ENCODE results near the gene AKNAD1. TPM values are rescaled to one million over a fixed set of nuclear protein-coding genes. Genes with fewer than 3 reads are reported as not detected.
"Not testable (repeated sequence)": the region's sequence is repeated elsewhere in the genome, so short reads cannot be mapped to it uniquely, and the experiment has no call there.

Gene AKNAD1
- total and polyA plus RNA-seq, 2 of the 4 experiments (the other 2 are of a cell fraction) = 0.07 to 0.18 TPM

GRCh38 chr1:108785264-108785663 lies 71.6 kb downstream of the AKNAD1 start:
- Histone ChIP-seq H4K91ac (ENCODE audit: insufficient read depth, low read depth, low read length) (no peak overlapping the region), H4K5ac (ENCODE audit: low read depth, low read length) (no peak overlapping the region), H3K9me3 (ENCODE audit: control insufficient read depth, insufficient read depth, low read length) (peaks cover 10% of the 10 kb centered on the region), H3K4me1 (ENCODE audit: control insufficient read depth, insufficient read depth, low read length) (no peaks in the 10 kb centered on the region), H2AK5ac (ENCODE audit: low read depth, low read length) (no peak overlapping the region), H2BK5ac (ENCODE audit: low read depth, low read length, poor library complexity, severe bottlenecking) (no peak overlapping the region), H3K18ac (ENCODE audit: low read depth, low read length) (no peak overlapping the region), H3K4me3 (ENCODE audit: insufficient read depth, low read depth, low read length) (no peak overlapping the region), H3K9me1 (ENCODE audit: insufficient read depth, low read length) (no peaks in the 10 kb centered on the region), H3K27me3 (ENCODE audit: control insufficient read depth, insufficient read depth, low read length) (no peaks in the 10 kb centered on the region), H4K8ac (ENCODE audit: low read depth in 2 of 2, low read length in 2 of 2) (no peak overlapping the region), H2BK120ac (ENCODE audit: low read depth, low read length) (no peak overlapping the region), H3K56ac (ENCODE audit: extremely low read depth, insufficient read depth, low read length) (no peak overlapping the region), H3K4ac (ENCODE audit: low read depth, low read length) (no peak overlapping the region), H2BK15ac (ENCODE audit: low read depth, low read length) (no peak overlapping the region), H4K20me1 (ENCODE audit: insufficient read depth, low read length) (no peaks in the 10 kb centered on the region), H2AFZ (replicated peaks; ENCODE audit: low read length, poor library complexity) (no peak overlapping the region), H2BK20ac (ENCODE audit: low read depth, low read length) (no peak overlapping the region), H3K9ac (ENCODE audit: low read depth, low read length) (no peak overlapping the region), H3K23ac (ENCODE audit: low read depth, low read length) (no peak overlapping the region), H3K14ac (replicated peaks; ENCODE audit: low read depth, low read length) (no peak overlapping the region), H3K36me3 (ENCODE audit: control insufficient read depth, insufficient read depth, low read length) (peaks cover 34% of the 10 kb centered on the region), H3K79me1 (ENCODE audit: low read depth in 1 of 2, low read length in 2 of 2) (no peaks in the 10 kb centered on the region; a peak in 2 of 4 replicates), H2AK9ac (replicated peaks; ENCODE audit: low read depth, low read length, poor library complexity) (no peak overlapping the region), H3K4me2 (ENCODE audit: low read depth, low read length) (no peak overlapping the region), H3K27ac (ENCODE audit: insufficient read depth, low read length) (no peak overlapping the region)
- TF ChIP-seq, protein P1, sequence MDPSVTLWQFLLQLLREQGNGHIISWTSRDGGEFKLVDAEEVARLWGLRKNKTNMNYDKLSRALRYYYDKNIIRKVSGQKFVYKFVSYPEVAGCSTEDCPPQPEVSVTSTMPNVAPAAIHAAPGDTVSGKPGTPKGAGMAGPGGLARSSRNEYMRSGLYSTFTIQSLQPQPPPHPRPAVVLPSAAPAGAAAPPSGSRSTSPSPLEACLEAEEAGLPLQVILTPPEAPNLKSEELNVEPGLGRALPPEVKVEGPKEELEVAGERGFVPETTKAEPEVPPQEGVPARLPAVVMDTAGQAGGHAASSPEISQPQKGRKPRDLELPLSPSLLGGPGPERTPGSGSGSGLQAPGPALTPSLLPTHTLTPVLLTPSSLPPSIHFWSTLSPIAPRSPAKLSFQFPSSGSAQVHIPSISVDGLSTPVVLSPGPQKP (IDR thresholded peaks at IDR 0.05; ENCODE audit: borderline replicate concordance, low read depth, low read length) = no peak
- TF ChIP-seq NFE2L2 (IDR thresholded peaks at IDR 0.05; ENCODE audit: low read depth, low read length) (no peak), RCOR1 (IDR thresholded peaks at IDR 0.05; ENCODE audit: insufficient replicate concordance, low read length) (no peak), CTCF (conservative IDR thresholded peaks at IDR 0.05; ENCODE audit: low read depth, low read length) (no peak), MAFK (IDR thresholded peaks at IDR 0.05; ENCODE audit: low read depth, low read length) (no peak), RAD21 (IDR thresholded peaks at IDR 0.05; ENCODE audit: low read length) (no peak)
- DNase-seq = no peak
- dilution Hi-C loops (cut with HindIII; ENCODE audit: low sequenced_read_pairs, unreplicated experiment) = no loop called here
- in situ Hi-C loops (cut with MboI; ENCODE audit: low sequenced_read_pairs) = no loop called here
- no peak for ATAC-seq (ENCODE audit: low read depth)
- 83% methylated on average over 2 of the region's 6 CpGs; no CpG with 5 or more reads in 1 of the 2 experiments for WGBS, 2 experiments (ENCODE audit: extremely low coverage in 2 of 2, insufficient read length in 1 of 2)
- CTCF ChIA-PET = no interaction called here
- intact Hi-C loops (cut with micrococcal nuclease) = no loop called here
- no TSS peak for BruUV-seq (replicated peaks)
- POLR2A ChIA-PET (ENCODE audit: unreplicated experiment) = no interaction called here

GRCh38 chr1:108781575-108781944 lies 75.3 kb downstream of the AKNAD1 start:
- H3K4me3 ChIP-seq (ENCODE audit: insufficient read depth, low read depth, low read length); H2BK20ac ChIP-seq (ENCODE audit: low read depth, low read length); H4K91ac ChIP-seq (ENCODE audit: insufficient read depth, low read depth, low read length); H3K23ac ChIP-seq (ENCODE audit: low read depth, low read length); H3K14ac ChIP-seq (replicated peaks; ENCODE audit: low read depth, low read length); H3K4me1 ChIP-seq (ENCODE audit: control insufficient read depth, insufficient read depth, low read length); dilution Hi-C loops (cut with HindIII; ENCODE audit: low sequenced_read_pairs, unreplicated experiment); ATAC-seq (ENCODE audit: low read depth); H3K9ac ChIP-seq (ENCODE audit: low read depth, low read length); H3K27ac ChIP-seq (ENCODE audit: insufficient read depth, low read length); POLR2A ChIA-PET (ENCODE audit: unreplicated experiment); H3K56ac ChIP-seq (ENCODE audit: extremely low read depth, insufficient read depth, low read length); H2BK5ac ChIP-seq (ENCODE audit: low read depth, low read length, poor library complexity, severe bottlenecking); intact Hi-C loops (cut with micrococcal nuclease); H4K20me1 ChIP-seq (ENCODE audit: insufficient read depth, low read length); H3K9me3 ChIP-seq (ENCODE audit: control insufficient read depth, insufficient read depth, low read length); H3K4me2 ChIP-seq (ENCODE audit: low read depth, low read length); H2AFZ ChIP-seq (replicated peaks; ENCODE audit: low read length, poor library complexity); DNase-seq; H2AK9ac ChIP-seq (replicated peaks; ENCODE audit: low read depth, low read length, poor library complexity); H3K27me3 ChIP-seq (ENCODE audit: control insufficient read depth, insufficient read depth, low read length); H2AK5ac ChIP-seq (ENCODE audit: low read depth, low read length); H3K9me1 ChIP-seq (ENCODE audit: insufficient read depth, low read length); in situ Hi-C loops (cut with MboI; ENCODE audit: low sequenced_read_pairs); BruUV-seq (replicated peaks); H2BK120ac ChIP-seq (ENCODE audit: low read depth, low read length); H3K4ac ChIP-seq (ENCODE audit: low read depth, low read length); H3K79me1 ChIP-seq (ENCODE audit: low read depth in 1 of 2, low read length in 2 of 2); H3K18ac ChIP-seq (ENCODE audit: low read depth, low read length); CTCF ChIA-PET; H4K5ac ChIP-seq (ENCODE audit: low read depth, low read length); H2BK15ac ChIP-seq (ENCODE audit: low read depth, low read length); H4K8ac ChIP-seq (ENCODE audit: low read depth in 2 of 2, low read length in 2 of 2): not testable (repeated sequence)
- peaks cover 32% of the 10 kb centered on the region for H3K36me3 ChIP-seq (ENCODE audit: control insufficient read depth, insufficient read depth, low read length)
- no CpG with 5 or more reads among the region's 1 CpG for WGBS, 2 experiments (ENCODE audit: extremely low coverage in 2 of 2, insufficient read length in 1 of 2)

Measured in IMR-90 (cell line).